Measurements from ENCODE around the gene COX4I2. TPM values are rescaled to one million over a fixed set of nuclear protein-coding genes. Genes with fewer than 3 reads are reported as not detected.

The COX4I2 gene
- total RNA-seq, 1 experiment from 2014 or later: not detected

- ChIA-PET CTCF (interaction anchor here (0.5 to 7.8 kb wide), 9 partner anchors 9 to 189 kb away, joined by 3 to 195 read pairs (median 10); partner anchors contain the start of gene BCL2L1), POLR2A (interaction anchor here (0.5 to 1.1 kb wide), 3 partner anchors 10 to 59 kb away, joined by 3 to 5 read pairs (median 3); partner anchors contain the start of gene BCL2L1)
- BruUV-seq (replicated peaks): no TSS peak
- in situ Hi-C loops (cut with HindIII; ENCODE audit: low pct_unique_long_range_greater_than_20kb, low sequenced_read_pairs) (no loop called here), intact Hi-C loops (cut with micrococcal nuclease; ENCODE audit: unreplicated experiment) (no loop called here)
- DNase-seq (ENCODE audit: low read depth, low spot score) (no peak), ATAC-seq (peak; percentile 18)
- Histone ChIP-seq H3K27me3 (ENCODE audit: control insufficient read depth, insufficient read depth, low read length) (no peaks in the 10 kb centered on the region), H3K4me3 (ENCODE audit: low read depth in 2 of 2, low read length in 2 of 2) (no peak overlapping the region), H3K4me1 (ENCODE audit: control insufficient read depth, insufficient read depth, low read length) (peaks cover 41% of the 10 kb centered on the region), H3K36me3 (ENCODE audit: control insufficient read depth, insufficient read depth, low read length) (no peaks in the 10 kb centered on the region), H3K9me3 (ENCODE audit: control insufficient read depth, insufficient read depth, low read depth, low read length) (no peaks in the 10 kb centered on the region), H3K27ac (ENCODE audit: low read length) (peak overlapping the region; percentile 49)
- TF ChIP-seq TCF7L2 (IDR thresholded peaks at IDR 0.05; ENCODE audit: low read depth, low read length): no peak
- TF ChIP-seq REST (IDR thresholded peaks at IDR 0.05; ENCODE audit: insufficient read depth in 1 of 2, low read depth in 2 of 2, low read length in 1 of 2): no peak
- TF ChIP-seq SIN3A (IDR thresholded peaks at IDR 0.05; ENCODE audit: borderline replicate concordance, insufficient read depth, low read depth, low read length): no peak
- no peak for TF ChIP-seq CTCF (IDR thresholded peaks at IDR 0.05)
- TF ChIP-seq POLR2AphosphoS5 (IDR thresholded peaks at IDR 0.05; ENCODE audit: low read depth, low read length): no peak; the same call in 1 of the 2 replicates
These were observed 26.4 kb downstream of the COX4I2 start for GRCh38 chr20:31663838-31664695.

- ATAC-seq: peak; percentile 41
- peaks cover 42% of the 10 kb centered on the region for H3K4me1 ChIP-seq (ENCODE audit: control insufficient read depth, insufficient read depth, low read length)
- in situ Hi-C loops (cut with HindIII; ENCODE audit: low pct_unique_long_range_greater_than_20kb, low sequenced_read_pairs): no loop called here
- no peaks in the 10 kb centered on the region for H3K9me3 ChIP-seq (ENCODE audit: control insufficient read depth, insufficient read depth, low read depth, low read length)
- BruUV-seq (replicated peaks): no TSS peak
- H3K36me3 ChIP-seq (ENCODE audit: control insufficient read depth, insufficient read depth, low read length): no peaks in the 10 kb centered on the region
- DNase-seq (ENCODE audit: low read depth, low spot score): no peak
- no peak for TF ChIP-seq POLR2AphosphoS5 (IDR thresholded peaks at IDR 0.05; ENCODE audit: low read depth, low read length)
- no peak for TF ChIP-seq CTCF (IDR thresholded peaks at IDR 0.05)
- TF ChIP-seq SIN3A (IDR thresholded peaks at IDR 0.05; ENCODE audit: borderline replicate concordance, insufficient read depth, low read depth, low read length): no peak
- TF ChIP-seq REST (IDR thresholded peaks at IDR 0.05; ENCODE audit: insufficient read depth in 1 of 2, low read depth in 2 of 2, low read length in 1 of 2): no peak
- no peak for TF ChIP-seq TCF7L2 (IDR thresholded peaks at IDR 0.05; ENCODE audit: low read depth, low read length)
- ChIA-PET CTCF (interaction anchor here (0.5 to 7.8 kb wide), 6 partner anchors 9 to 107 kb away, joined by 3 to 195 read pairs (median 12); partner anchors contain the start of gene BCL2L1), POLR2A (interaction anchor here (0.8 to 1.1 kb wide), 2 partner anchors 55 to 58 kb away, joined by 3 read pairs; partner anchors contain the start of gene BCL2L1)
- no peak overlapping the region for H3K4me3 ChIP-seq (ENCODE audit: low read depth in 2 of 2, low read length in 2 of 2)
- no peaks in the 10 kb centered on the region for H3K27me3 ChIP-seq (ENCODE audit: control insufficient read depth, insufficient read depth, low read length)
- intact Hi-C loops (cut with micrococcal nuclease; ENCODE audit: unreplicated experiment): no loop called here
- H3K27ac ChIP-seq (ENCODE audit: low read length): peak overlapping the region; percentile 46
These were observed 27.1 kb downstream of the COX4I2 start for GRCh38 chr20:31664696-31665354.

Measured in Panc1 (cell line).